ENCODE results near the gene GHDC. TPM values are rescaled to one million over a fixed set of nuclear protein-coding genes. Genes with fewer than 3 reads are reported as not detected.
"Not testable (repeated sequence)": the region's sequence is repeated elsewhere in the genome, so short reads cannot be mapped to it uniquely, and the experiment has no call there.

GHDC gene
- total RNA-seq, 6 donors from 2014 or later = 24.3 to 40.9 (median 33.0) TPM

DNA sequence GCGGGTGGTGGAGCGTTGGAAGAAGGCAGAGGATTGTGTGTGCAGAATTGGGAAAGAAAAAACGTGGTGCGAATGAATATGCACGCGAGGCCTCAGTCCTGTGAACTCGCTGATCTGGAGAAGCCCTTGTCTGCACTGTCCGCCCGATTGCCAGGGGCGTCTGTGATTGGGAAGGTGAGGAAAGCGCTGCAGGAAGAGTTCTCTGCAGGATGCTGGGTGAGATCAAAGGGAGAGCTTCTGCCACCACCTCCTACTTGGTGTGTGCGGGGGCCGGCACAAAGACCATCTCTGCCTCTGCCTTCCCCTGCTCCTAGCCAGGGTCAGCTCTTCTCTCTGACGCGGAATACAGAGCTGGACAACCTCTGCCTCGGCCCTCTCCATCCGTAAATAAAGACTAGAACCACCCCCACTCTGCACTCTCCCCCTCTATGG is 38.7 kb downstream of the GHDC start:
- Histone ChIP-seq H3K36me3 (peaks cover 0 to 17% (median 3%) of the 10 kb centered on the region in 4 donors), H3K27ac (peak overlapping the region in 3 of 4 donors; percentile 93 to 95 (median 93)), H3K4me1 (peaks cover 26 to 40% (median 31%) of the 10 kb centered on the region in 4 donors), H3K4me3 (peak overlapping the region; percentile 30 to 97 (median 86)), H3K27me3 (no peaks in the 10 kb centered on the region), H3K9me3 (no peaks in the 10 kb centered on the region)
- TF ChIP-seq POLR2AphosphoS5 (IDR thresholded peaks at IDR 0.05) = no peak
- 36 to 47% methylated on average over 17 of the region's 17 CpGs for WGBS, 2 donors
- DNase-seq (no peak), ATAC-seq (ENCODE audit: low FRiP score in 2 of 2) (no peak)

- ATAC-seq (ENCODE audit: low FRiP score in 2 of 2) (peak in 1 of 2 donors; percentile 19), DNase-seq (no peak)
- Histone ChIP-seq H3K4me3 (peak overlapping the region; percentile 77 to 97 (median 94)), H3K9me3 (no peaks in the 10 kb centered on the region), H3K27me3 (no peaks in the 10 kb centered on the region), H3K27ac (peak overlapping the region; percentile 86 to 95 (median 93)), H3K4me1 (peaks cover 30 to 43% (median 35%) of the 10 kb centered on the region in 4 donors), H3K36me3 (peaks cover 0 to 29% (median 3%) of the 10 kb centered on the region in 4 donors)
- 8 to 9% methylated on average over 13 to 15 of the region's 15 CpGs for WGBS, 2 donors
- TF ChIP-seq CTCF (IDR thresholded peaks at IDR 0.05) = no peak
- TF ChIP-seq POLR2AphosphoS5 (IDR thresholded peaks at IDR 0.05) = no peak
- no peak for TF ChIP-seq POLR2A (IDR thresholded peaks at IDR 0.05)
- no peak for TF ChIP-seq EP300 (IDR thresholded peaks at IDR 0.05)
Observed at GRCh38 chr17:42153919-42154742, 40.2 kb downstream of the GHDC start.

DNA sequence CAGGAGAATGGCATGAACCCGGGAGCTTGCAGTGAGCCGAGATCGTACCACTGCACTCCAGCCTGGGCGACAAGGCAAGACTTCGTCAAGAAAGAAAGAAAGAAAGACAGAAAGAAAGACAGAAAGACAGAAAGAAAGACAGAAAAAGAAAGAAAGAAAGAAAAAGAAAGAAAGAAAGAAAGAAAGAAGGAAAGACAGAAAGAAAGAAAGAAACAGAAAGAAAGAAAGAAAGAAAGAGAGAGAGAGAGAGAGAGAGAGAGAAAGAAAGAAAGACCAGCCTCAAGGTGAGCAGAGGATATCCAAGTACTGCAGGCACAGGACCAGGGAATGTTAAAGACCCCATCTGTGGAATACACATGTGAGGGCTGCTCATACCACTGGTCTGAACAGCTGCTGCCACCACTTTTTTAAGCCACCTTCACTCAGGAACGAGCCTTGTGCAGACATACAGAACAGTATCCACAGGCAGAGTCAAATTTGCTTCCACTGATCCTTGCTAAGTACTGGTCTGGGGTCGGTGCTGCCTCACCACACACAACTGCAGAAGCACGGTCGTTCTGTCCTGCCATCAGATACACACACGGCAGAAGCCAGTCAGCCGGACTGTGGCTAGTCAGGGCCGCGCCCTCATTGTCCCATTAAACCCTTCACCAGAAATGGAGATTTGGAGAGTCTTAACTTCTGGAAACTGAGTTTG is 47.2 kb downstream of the GHDC start:
- Histone ChIP-seq H3K9me3 (no peaks in the 10 kb centered on the region), H3K4me1 (peaks cover 25 to 42% (median 28%) of the 10 kb centered on the region in 4 donors), H3K4me3 (no peak overlapping the region), H3K36me3 (peaks cover 0 to 69% (median 22%) of the 10 kb centered on the region in 4 donors), H3K27ac (no peak overlapping the region), H3K27me3 (no peaks in the 10 kb centered on the region)
- TF ChIP-seq EP300 (IDR thresholded peaks at IDR 0.05) = no peak
- no peak for TF ChIP-seq POLR2AphosphoS5 (IDR thresholded peaks at IDR 0.05)
- no peak for TF ChIP-seq CTCF (IDR thresholded peaks at IDR 0.05)
- TF ChIP-seq POLR2A (IDR thresholded peaks at IDR 0.05) = no peak
- WGBS, 2 donors = 92% methylated on average over 13 of the region's 13 CpGs
- ATAC-seq (ENCODE audit: low FRiP score in 2 of 2) = no peak
- no peak for DNase-seq

- Histone ChIP-seq H3K27ac (peak overlapping the region in 1 of 4 donors; percentile 18), H3K36me3 (peaks cover 0 to 51% (median 20%) of the 10 kb centered on the region in 4 donors), H3K4me1 (peaks cover 34 to 44% (median 34%) of the 10 kb centered on the region in 4 donors)
- not testable (repeated sequence) for H3K9me3 ChIP-seq; H3K27me3 ChIP-seq; ATAC-seq (ENCODE audit: low FRiP score in 2 of 2); H3K4me3 ChIP-seq; DNase-seq
- WGBS, 2 donors = 84 to 87% methylated on average over 4 of the region's 4 CpGs
Observed at GRCh38 chr17:42143138-42143537, 51.2 kb downstream of the GHDC start.

GRCh38 chr17:42142371-42142896 is 51.9 kb downstream of the GHDC start:
- H3K9me3 ChIP-seq = no peaks in the 10 kb centered on the region
- H3K4me1 ChIP-seq = peaks cover 37 to 51% (median 40%) of the 10 kb centered on the region in 4 donors
- ATAC-seq (ENCODE audit: low FRiP score in 2 of 2) (peak in 1 of 2 donors; percentile 32), DNase-seq (no peak)
- 85 to 91% methylated on average over 7 of the region's 7 CpGs for WGBS, 2 donors
- no peak overlapping the region for H3K4me3 ChIP-seq
- no peak for TF ChIP-seq POLR2A (IDR thresholded peaks at IDR 0.05)
- no peak for TF ChIP-seq POLR2AphosphoS5 (IDR thresholded peaks at IDR 0.05)
- no peak for TF ChIP-seq EP300 (IDR thresholded peaks at IDR 0.05)
- no peak for TF ChIP-seq CTCF (IDR thresholded peaks at IDR 0.05)
- H3K27me3 ChIP-seq = no peaks in the 10 kb centered on the region
- peak overlapping the region in 3 of 4 donors; percentile 18 to 53 (median 18) for H3K27ac ChIP-seq
- peaks cover 0 to 45% (median 15%) of the 10 kb centered on the region in 4 donors for H3K36me3 ChIP-seq

Measured in upper lobe of left lung (tissue), 6 donors.